Stimulated activated CD4-positive, alpha-beta T cell treated with anti-CD3 and anti-CD28 coated beads, Interleukin-1b, Interleukin-23, amount 100 ng/mL, for 4 hours (primary cell): ENCODE data around the gene DENND4A.
"Not testable (repeated sequence)": the region's sequence is repeated elsewhere in the genome, so short reads cannot be mapped to it uniquely, and the experiment has no call there.

ENCODE experiments used
- DNase-seq, 2 donors: peaks; one replicate each; pipeline ENCODE4 v3.0.0-alpha.2; 2020; ENCODE audit warnings: low read depth in 2 of 2

DENND4A gene

DNA sequence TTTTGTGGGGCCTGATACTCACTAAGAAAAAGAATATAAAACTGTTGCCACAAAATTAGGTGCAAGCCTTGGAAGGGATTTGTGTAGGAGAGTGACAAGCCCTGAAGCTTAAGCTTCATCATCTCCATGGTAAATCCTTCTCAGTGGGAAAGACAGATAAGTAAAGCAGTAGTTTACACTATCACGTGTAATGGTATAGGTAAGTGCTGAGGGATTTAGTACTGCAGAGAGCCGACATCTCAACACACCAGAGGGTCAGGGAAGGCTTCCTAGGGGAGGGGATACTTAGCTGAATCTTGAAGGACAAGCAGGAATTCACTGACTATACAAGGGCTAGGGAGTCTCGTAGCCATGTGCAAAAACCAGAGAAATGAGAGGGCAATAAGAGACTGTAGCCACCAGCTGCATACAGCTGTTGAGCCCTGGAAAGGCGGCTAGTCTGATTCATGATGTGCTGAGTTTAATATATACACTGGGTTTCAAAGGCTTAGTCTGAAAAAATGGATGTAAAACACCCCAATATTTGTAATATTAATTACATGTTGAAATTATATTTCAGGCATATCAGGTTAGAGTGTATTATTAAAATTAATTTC is 159.2 kb downstream of the DENND4A start:
- DNase-seq: no peak

DNA sequence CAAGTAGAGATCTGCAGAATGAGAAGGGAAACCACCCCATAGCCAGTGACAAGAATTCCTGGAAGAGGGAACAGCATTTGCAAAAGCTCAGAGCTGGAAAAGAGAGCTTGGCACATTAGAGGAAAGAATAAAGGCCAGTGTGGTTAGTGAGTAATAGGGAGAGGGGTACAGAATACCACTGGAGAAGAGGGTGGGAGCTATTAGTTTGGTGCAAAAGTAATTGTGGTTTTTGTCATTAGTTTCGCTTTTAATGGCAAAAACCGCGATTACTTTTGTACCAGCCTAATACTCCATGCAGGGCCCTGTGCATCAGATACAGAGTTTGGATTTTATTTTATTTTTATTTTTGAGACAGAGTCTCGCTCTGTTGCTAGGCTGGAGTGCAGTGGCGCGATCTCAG is 160.6 kb downstream of the DENND4A start:
- DNase-seq: no peak

DNA sequence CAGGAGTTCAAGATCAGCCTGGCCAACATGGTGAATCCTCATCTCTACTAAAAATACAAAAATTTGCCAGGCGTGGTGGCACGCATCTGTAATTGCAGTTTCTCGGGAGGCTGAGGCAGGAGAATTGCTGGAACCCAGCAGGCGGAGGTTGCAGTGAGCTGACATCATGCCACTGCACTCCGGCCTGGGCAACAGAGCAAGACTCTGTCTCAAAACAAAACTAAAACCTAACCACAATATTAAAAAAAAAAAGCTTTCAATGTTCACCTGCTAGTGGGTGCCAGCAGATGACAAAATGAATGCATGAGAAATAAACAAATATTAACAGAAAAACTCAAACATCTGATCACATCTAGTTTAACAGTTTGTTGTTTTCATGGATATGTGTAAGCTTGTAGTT is 161.3 kb downstream of the DENND4A start:
- no peak for DNase-seq

DNA sequence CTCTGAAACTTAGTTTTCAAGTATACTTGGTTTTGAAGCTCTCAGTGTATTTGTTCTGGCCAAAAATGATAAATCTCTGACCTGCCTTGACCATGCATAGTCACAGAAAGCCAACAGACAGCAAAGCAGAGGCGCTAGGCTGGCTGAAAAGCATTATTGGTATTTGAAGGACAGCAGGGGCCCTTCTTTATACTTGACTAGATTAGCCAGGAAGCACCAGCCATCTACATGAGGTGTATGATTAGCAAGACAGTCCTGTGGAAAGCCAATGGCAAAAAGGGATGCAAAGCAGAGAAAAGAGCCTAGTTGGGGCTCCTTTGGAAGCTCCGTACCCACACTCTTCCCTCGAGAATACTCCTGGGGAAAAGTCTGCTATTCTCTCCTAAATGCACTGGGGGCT is 162.5 kb downstream of the DENND4A start:
- no peak for DNase-seq

DNA sequence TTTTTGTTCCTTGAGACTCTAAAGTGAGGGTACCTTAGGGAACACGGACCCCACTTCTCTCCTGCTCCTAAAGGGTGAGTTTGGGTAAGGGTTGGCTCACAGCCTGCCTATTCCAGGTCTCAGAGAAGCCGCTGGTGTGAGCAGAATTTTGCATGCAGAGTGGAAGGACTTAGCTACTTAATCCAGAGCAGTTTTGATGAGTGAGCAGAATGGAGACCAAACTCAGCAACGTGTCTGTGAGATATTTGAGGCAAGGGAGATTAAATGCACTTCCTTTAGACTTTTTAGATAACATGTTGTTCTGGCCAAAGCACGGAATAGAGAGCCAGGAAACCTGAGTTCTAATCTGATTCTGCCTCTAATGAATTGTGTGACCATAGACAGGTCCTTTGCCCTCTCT is 165.2 kb downstream of the DENND4A start:
- DNase-seq: no peak

DNA sequence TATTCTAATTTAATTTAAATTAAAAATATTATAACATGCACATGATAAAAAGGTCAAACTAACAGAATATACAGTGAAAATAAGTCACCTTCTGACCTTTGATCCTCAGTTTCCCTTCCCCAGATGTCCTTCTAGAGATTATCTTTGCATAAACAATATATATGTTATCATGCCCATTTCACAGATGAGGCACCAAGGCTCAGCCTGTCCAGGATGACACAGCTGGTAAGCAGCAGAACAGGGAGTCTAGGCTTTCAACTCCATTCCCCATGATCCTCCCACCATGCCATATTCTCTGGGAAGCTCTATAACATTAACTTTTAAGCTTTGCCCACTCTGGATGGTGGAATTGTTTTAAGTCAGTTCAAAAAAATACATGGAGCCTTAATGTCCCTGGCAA is 169.0 kb downstream of the DENND4A start:
- DNase-seq: no peak

DNA sequence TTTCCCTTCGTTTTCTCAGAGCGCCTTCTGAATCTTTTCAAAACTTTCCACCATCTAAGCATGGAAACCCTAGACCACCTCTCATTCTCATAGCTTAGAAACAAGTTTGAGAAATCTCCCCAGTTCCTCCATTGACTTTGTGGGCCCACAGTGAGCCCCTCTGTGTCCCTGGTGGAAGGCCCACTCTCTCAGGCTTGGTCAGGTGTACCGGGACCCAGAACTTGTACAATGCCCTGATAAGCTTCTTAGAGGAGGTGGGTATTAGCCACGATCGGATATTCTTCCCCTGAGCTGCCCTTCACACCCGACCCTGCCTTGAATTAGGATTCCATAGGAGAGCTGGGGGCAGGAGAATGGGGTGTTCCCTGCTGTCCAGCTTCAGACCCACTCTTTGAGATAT is 170.5 kb downstream of the DENND4A start, which contains the start of gene SLC24A1:
SLC24A1 (plus strand) TSS at position 301 of the 400 bp plus-strand sequence. CDS start 2,143 bp downstream, outside the sequence.
- DNase-seq: no peak

DNA sequence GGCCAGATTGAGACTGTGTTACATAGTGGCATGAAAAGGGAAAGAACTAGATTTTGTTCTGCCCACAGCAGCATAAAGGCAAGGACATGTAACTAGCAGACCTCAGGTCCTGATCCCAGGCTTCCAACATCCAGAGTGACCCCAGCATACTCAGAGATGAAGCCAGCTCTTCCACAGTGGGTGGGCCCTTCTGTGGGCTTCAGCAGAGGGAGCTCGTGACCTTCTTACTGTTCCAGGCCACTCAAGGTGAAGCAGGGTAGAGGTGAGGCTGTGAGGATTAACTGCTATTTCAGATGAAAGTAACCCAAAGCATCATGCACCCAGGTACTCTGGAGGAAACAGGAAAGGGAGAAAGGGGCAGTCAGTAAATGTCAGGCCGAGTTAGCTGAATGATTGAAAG is 171.3 kb downstream of the DENND4A start:
- no peak for DNase-seq

DNA sequence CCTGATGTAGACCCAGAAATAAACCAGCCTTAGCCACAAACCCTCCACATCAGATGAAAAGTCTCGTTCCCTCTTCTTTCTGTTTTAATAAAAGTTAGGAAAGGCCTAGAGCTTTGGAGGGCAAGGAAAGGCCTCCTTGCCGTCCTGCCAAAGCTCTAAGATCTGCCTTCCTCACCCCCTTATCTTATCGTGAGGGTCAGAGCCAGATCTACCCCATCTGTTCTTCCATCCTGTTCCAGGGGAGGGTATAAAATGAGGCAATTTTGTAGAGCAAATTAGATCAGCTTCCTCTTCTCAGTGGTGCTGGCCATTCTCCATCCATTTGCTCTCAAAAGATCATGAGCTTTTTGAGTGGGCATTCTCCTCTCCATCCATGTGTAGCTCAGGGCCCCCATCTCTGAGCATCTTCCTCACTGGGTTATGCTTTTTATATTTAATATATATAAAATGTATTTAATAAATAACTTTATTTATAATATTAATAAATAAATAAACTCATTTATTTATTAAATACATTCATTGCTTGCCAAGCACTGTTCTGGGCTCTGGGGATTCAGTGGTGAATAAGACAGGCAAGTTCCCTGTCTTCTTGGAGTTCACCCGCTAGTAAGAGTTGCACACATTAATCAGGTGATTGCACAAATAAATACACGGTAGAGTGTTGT is 172.3 kb downstream of the DENND4A start:
- DNase-seq: no peak

DNA sequence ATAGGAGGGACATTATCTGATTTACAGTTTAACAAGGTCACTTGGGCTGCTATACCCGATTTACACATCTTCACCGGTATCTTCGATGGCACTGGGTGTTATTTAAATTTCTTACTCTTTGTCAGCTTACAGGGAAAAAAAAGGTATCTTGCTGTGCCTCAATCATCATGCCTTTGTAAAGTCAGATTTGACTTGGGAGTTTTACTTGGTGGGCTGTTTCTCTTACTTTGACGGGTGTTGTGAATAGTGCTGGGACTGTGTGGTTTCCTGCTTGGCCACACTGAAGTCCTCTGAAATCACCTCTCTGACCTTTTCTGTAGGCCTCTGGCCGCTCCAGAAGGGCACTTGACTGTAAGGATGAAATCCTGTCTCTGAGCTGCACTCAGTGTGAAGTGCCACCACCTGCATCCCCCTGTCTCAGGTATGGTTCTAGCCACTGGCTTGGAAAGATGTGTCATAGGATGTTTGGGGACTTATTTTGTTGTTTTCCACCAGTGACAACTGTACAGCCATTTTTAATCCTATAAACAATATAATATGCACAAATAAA is 173.5 kb downstream of the DENND4A start:
- no peak for DNase-seq

DNA sequence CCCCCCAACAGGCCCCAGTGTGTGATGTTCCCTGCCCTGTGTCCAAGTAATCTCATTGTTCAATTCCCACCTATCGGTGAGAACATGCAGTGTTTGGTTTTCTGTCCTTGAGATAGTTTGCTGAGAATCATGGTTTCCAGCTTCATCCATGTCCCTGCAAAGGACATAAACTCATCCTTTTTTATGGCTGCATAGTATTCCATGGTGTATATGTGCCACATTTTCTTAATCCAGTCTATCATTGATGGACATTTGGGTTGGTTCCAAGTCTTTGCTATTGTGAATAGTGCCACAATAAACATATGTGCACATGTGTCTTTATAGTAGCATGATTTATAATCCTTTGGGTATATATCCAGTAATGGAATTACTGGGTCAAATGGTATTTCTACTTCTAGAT is 176.2 kb downstream of the DENND4A start:
- DNase-seq: not testable (repeated sequence)

DNA sequence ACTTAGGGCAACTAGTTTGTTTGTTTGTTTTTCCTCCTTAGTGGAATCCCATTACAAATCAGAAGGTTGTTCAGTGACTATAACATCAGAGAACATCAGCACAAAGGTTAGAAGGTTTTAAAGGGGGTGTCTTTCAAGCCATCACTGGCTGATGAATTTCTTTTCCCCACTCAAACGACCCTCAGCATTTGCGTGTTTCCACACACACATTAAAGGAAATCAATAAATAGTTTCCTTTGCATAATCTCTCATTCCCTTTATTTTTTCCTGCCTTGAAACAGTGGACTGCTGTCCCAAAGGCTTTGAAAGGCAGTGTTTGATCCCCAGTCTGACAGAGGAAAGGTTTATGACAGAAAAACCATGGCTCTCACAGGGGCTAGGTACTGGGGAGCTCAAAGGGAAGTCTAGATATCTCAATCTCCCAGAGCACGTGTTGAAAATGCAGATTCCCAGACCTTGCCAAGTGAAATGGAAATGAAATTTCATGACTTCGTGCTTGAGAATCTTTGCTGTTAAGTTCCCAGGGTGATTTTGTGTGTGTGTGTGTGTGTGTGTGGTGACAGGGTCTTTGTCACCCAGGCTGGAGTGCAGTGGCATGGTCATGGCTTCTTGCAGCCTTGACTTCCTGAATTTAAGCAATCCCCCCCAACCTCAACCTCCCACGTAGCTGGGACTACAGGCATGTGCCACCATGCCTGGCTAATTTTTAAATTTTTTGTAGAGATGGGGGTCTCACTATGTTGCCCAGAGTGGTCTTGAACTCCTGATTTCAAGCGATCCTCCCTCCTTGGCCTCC is 178.9 kb downstream of the DENND4A start:
- no peak for DNase-seq

DNA sequence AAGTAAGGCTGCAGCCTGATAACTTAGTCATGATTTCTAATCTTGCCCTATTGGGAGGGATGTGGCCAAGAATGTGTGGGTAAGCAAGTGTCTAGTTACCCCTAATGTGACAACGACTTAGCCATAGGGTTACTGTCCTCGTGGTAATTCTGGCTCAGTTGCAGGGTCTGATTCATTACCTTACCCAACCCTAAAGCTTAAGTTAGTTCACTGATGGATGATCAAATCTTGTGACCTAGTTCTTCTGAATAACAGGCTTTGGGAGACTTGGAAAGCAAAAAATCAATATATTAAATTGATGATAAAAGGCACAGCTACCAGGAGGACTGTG is 179.5 kb downstream of the DENND4A start:
- no peak for DNase-seq

DNA sequence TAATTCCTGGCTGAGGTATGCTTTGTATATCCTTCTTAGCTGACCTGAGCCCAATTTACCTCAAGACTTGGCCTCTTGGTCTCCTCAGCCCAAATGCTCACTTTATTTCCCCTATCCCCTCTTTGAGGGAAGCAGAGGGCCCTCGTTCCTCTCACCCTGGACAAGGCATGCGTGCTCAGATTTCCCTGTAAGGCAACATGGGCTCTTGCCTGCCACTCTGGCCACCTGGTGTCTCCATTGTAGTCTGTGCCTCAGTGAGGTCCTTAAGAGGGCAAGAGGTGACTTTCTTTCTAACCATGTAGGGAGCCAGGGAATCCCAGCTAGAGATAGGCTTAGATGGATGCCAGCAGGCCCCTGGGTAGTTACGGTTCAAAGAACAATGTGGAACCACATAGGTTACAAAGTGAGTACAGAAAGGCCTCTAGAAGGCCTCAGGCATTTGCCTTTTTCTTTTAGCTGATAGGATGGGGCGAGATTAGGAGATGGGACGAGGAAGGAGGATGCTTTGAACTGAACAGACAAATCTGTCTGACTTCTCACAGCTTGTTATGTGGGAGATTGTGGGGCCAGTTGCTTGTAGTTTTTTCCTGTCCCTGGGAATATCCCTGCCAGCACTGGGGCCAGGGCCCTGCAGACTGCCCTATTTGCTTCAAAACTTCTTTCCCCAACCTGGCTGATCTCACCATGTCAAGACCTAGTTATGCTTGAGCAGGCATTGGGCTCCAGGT is 180.0 kb downstream of the DENND4A start:
- no peak for DNase-seq

DNA sequence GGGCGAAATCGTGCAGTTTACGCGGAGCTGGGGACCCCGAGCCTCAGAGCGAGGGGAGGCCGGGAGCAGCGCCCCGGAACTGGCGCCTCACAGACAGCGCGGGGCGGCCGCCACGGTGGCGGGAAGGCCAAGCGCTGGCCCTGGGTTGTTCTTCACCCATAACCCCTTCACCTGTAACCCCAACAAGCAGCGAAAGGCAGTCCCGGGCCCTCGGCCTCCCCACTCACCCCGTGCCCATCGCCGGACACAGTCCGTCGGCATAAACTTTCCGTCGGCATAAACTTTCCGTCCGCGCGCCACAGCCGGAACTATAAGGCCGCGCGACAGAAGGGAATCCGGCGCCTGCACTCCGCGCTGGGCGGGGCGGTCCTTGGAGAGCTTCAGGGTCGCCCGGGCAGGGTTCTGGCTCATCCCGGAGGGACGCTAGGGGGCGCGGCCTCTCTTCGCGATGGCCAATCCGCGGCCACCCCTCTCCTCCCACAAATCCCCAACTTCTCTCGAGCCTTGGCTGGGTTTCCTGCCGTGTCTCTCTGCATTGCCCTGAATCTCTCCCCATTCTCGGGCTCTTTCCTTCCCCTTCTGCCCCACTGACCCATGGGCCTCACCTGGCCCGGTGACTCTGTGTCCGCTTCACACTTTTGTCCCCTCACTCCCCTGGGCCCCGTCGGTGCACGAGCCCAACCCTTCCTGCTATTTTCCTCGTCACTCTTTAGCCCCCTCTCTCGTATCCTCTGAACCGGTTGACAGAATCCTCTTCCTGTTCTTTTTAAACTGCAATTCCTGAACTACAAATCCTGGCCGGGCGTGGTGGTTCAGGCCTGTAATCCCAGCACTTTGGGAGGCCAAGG is 181.0 kb downstream of the DENND4A start, which contains the start of gene INTS14:
INTS14 (minus strand) TSS at position 261 of the 848 bp plus-strand sequence. CDS start 3,751 bp downstream, outside the sequence.
- DNase-seq: peak; percentile 90 to 97
